ENCODE results near the gene PPDPF.
"Not testable (repeated sequence)": the region's sequence is repeated elsewhere in the genome, so short reads cannot be mapped to it uniquely, and the experiment has no call there.

DNA sequence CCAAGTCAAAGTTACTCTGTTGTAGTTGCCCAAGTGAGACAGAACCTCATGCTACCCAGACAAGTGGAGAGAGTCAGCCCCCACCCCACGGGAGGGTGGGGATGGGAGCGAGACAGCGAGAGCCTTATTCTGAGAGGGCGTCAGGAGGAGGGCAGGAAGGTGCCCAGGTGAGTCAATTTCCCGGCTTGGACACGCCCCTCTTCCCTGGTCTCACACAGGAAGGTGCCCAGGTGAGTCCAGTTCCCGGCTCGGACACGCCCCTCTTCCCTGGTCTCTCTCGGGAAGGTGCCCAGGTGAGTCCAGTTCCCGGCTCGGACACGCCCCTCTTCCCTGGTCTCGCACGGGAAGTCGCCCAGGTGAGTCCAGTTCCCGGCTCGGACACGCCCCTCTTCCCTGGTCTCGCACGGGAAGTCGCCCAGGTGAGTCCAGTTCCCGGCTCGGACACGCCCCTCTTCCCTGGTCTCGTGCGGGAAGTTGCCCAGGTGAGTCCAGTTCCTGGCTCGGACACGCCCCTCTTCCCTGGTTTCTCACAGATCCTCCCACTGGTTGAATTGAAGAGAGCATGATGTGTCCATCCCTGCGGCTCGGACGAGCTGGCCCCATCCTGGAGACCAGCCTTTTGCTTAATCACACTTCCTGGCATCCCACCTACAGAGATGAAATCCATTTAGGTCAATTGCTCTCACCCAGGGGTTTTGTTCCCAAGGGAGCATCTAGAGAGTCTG lies 40.7 kb upstream of the PPDPF start:
- TF ChIP-seq, protein P1, sequence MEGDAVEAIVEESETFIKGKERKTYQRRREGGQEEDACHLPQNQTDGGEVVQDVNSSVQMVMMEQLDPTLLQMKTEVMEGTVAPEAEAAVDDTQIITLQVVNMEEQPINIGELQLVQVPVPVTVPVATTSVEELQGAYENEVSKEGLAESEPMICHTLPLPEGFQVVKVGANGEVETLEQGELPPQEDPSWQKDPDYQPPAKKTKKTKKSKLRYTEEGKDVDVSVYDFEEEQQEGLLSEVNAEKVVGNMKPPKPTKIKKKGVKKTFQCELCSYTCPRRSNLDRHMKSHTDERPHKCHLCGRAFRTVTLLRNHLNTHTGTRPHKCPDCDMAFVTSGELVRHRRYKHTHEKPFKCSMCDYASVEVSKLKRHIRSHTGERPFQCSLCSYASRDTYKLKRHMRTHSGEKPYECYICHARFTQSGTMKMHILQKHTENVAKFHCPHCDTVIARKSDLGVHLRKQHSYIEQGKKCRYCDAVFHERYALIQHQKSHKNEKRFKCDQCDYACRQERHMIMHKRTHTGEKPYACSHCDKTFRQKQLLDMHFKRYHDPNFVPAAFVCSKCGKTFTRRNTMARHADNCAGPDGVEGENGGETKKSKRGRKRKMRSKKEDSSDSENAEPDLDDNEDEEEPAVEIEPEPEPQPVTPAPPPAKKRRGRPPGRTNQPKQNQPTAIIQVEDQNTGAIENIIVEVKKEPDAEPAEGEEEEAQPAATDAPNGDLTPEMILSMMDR (conservative IDR thresholded peaks at IDR 0.05 in 1 of 2, IDR thresholded peaks at IDR 0.05 in 1 of 2; ENCODE audit: low read depth in 1 of 2, low read length in 2 of 2) = not testable (repeated sequence)
- not testable (repeated sequence) for TF ChIP-seq EZH2 (IDR thresholded peaks at IDR 0.05; ENCODE audit: low read length, missing control alignments)
